ENCODE measurements around the gene NID1.

- TF ChIP-seq CTCF (IDR thresholded peaks at IDR 0.05) (no peak), POLR2A (IDR thresholded peaks at IDR 0.05) (no peak)
Observed at GRCh38 chr1:235951661-235952060, 113.2 kb downstream of the NID1 start.

Measured in thyroid gland (tissue), 4 donors.